NCI-H187 (cell line): ENCODE results near the gene C2CD2.
"Not testable (repeated sequence)": the region's sequence is repeated elsewhere in the genome, so short reads cannot be mapped to it uniquely, and the experiment has no call there.

Experiments
- DNase-seq, 2 experiments: peaks; one replicate each; lab custom pipeline; 2025; lab: John Stamatoyannopoulos, UW

Gene C2CD2

GRCh38 chr21:41953831-41954653 lies at the start of gene C2CD2:
C2CD2 (minus strand) TSS chr21:41954018; CDS start chr21:41953648, 370 bp downstream.
- peak in 1 of 2 experiments; percentile 51 for DNase-seq

GRCh38 chr21:42003051-42003461 lies 49.2 kb upstream of the C2CD2 start:
- DNase-seq = no peak

GRCh38 chr21:42002421-42002958 lies 48.7 kb upstream of the C2CD2 start:
- no peak for DNase-seq

- no peak for DNase-seq
Measured at GRCh38 chr21:42001781-42002180, 48.0 kb upstream of the C2CD2 start.

- no peak for DNase-seq
Measured at GRCh38 chr21:42000908-42001307, 47.1 kb upstream of the C2CD2 start.

- DNase-seq = no peak
Measured at GRCh38 chr21:41997657-41998056, 43.8 kb upstream of the C2CD2 start.

GRCh38 chr21:41995577-41995976 lies 41.8 kb upstream of the C2CD2 start:
- no peak for DNase-seq

- DNase-seq = not testable (repeated sequence)
Measured at GRCh38 chr21:41994613-41995012, 40.8 kb upstream of the C2CD2 start.

GRCh38 chr21:41993744-41994143 lies 39.9 kb upstream of the C2CD2 start:
- DNase-seq = no peak

- no peak for DNase-seq
Measured at GRCh38 chr21:41992576-41992975, 38.8 kb upstream of the C2CD2 start.

- DNase-seq = no peak
Measured at GRCh38 chr21:41991659-41992058, 37.8 kb upstream of the C2CD2 start.

GRCh38 chr21:41989698-41990097 lies 35.9 kb upstream of the C2CD2 start:
- DNase-seq = no peak

- DNase-seq = no peak
Measured at GRCh38 chr21:41987310-41987709, 33.5 kb upstream of the C2CD2 start.

- DNase-seq = no peak
Measured at GRCh38 chr21:41985662-41986416, 32.0 kb upstream of the C2CD2 start.

GRCh38 chr21:41983229-41983628 lies 29.4 kb upstream of the C2CD2 start:
- no peak for DNase-seq

- DNase-seq = no peak
Measured at GRCh38 chr21:41980561-41980960, 26.7 kb upstream of the C2CD2 start.

GRCh38 chr21:41979751-41980369 lies 26.0 kb upstream of the C2CD2 start:
- no peak for DNase-seq

- DNase-seq = no peak
Measured at GRCh38 chr21:41979335-41979734, 25.5 kb upstream of the C2CD2 start.

GRCh38 chr21:41977034-41977950 lies 23.5 kb upstream of the C2CD2 start:
- DNase-seq = no peak

GRCh38 chr21:41976611-41977010 lies 22.8 kb upstream of the C2CD2 start:
- DNase-seq = no peak
